GM12891 (cell line): ENCODE data around the gene STIMATE.
A peak's percentile ranks its signal among the peaks of the same experiment; 100 is the strongest.

ENCODE experiments used
- DNase-seq: peaks from one replicate; pipeline ENCODE4 v3.0.0; 2011; ENCODE audit warnings: low spot score; ENCODE audit not compliant: insufficient read length
- FAIRE-seq: peaks from 2 replicates; lab custom pipeline; 2011; peaks lifted over from hg19 to GRCh38; lab: Jason Lieb, UNC
- PAX5 ChIP-seq: IDR thresholded peaks from 2 replicates; pipeline ENCODE4 v1.6.1; 2011; ENCODE audit warnings: low read length, moderate library complexity, mild to moderate bottlenecking; ENCODE audit not compliant: insufficient read depth, severe bottlenecking
- POLR2A ChIP-seq: IDR thresholded peaks from 2 replicates; pipeline ENCODE4 v1.6.1; 2011; ENCODE audit warnings: low read depth, low read length, control low read depth
- POLR2AphosphoS5 ChIP-seq: IDR thresholded peaks from 2 replicates; pipeline ENCODE4 v1.6.1; 2011; ENCODE audit warnings: low read depth, low read length, control low read depth
- POU2F2 ChIP-seq: IDR thresholded peaks from 2 replicates; pipeline ENCODE4 v1.6.1; 2011; ENCODE audit warnings: low read depth, mild to moderate bottlenecking, control low read depth, low read length, moderate library complexity
- SPI1 ChIP-seq: IDR thresholded peaks from 2 replicates; pipeline ENCODE4 v1.6.1; 2011; ENCODE audit warnings: low read depth, low read length, control low read depth
- TAF1 ChIP-seq: IDR thresholded peaks from 2 replicates; pipeline ENCODE4 v1.6.1; 2011; ENCODE audit warnings: low read depth, low read length, control low read depth

The STIMATE gene

DNA sequence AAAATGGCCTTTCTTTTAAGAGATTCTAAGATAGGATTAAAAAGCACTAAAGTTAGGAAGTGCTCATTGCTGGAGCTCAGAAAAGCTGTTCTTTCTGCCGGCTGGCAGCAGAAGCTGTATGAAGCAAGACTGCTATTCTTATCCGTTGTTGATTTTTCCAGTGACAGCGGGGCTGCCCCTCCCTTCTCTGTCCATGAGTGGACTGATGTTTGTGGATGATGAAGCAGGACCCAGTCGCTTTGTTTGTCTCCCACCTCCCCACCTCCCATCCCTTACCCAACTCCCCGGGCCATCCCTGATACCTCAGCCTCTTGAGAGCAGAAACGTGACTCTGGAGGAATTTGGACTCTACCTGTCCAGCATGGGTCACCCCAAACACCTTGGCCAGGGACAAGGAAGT is 52.2 kb downstream of the STIMATE start:
- no peak for DNase-seq
- no peak for TF ChIP-seq POU2F2
- TF ChIP-seq POLR2AphosphoS5, result no peak
- TF ChIP-seq PAX5, result no peak
- no peak for TF ChIP-seq POLR2A
- no peak for TF ChIP-seq SPI1
- TF ChIP-seq TAF1, result no peak
- no peak for FAIRE-seq

DNA sequence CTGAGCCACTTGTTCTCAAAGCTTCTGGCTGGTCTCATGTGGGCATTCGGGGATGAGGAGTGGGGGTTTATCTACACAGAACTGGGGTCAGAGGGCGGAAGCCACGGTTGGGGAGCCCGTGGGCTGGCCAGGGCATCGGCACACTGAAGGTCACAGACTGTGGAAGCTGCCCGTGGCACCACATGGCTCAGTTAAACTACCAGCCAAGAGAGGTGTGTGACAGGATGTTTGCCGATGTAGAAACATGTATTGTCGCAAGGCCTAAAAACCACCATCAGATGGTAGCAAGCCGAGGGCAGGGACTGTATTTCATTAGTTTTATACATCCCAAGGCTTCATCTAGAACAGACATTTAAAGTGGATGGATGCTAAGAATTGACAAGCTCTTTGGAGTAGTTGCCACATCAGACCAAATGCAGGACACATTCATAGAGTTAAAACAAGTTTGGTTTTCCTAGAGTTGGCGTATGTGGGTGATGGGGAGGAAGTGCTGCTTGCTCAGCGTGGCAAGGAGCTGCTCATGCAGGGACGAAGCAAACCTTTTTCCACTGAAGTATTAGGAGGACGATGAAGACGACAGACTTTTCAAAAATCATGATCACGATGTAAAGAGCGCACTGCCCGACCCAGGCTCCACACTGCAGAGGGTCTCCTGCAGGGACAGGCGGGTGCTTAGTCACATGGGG is 52.9 kb downstream of the STIMATE start:
- DNase-seq (no peak), FAIRE-seq (no peak)
- TF ChIP-seq SPI1, result no peak
- no peak for TF ChIP-seq TAF1
- TF ChIP-seq POLR2AphosphoS5, result no peak
- TF ChIP-seq POLR2A, result no peak
- TF ChIP-seq PAX5, result no peak
- no peak for TF ChIP-seq POU2F2

DNA sequence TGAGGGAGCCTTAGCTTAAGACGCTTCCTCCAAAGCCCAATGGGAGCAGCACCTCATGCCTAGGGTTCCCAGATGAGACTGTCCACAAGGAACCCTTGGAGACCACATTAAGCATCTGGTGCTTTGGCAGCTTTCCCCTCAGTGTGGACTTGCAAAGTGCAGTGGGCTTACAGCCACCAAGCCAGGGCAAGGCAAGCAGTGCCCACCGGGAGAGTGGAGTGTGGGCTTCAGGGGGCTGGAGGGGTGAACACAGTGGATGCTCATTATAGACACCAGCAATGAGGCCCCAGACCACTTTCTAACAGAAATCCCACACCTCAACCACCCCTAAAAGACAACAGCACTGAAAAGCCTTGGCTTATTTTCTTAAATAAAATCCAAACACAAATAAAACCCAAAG is 53.5 kb downstream of the STIMATE start:
- no peak for DNase-seq
- FAIRE-seq, result no peak
- no peak for TF ChIP-seq SPI1
- no peak for TF ChIP-seq POLR2AphosphoS5
- no peak for TF ChIP-seq TAF1
- no peak for TF ChIP-seq PAX5
- no peak for TF ChIP-seq POLR2A
- no peak for TF ChIP-seq POU2F2

DNA sequence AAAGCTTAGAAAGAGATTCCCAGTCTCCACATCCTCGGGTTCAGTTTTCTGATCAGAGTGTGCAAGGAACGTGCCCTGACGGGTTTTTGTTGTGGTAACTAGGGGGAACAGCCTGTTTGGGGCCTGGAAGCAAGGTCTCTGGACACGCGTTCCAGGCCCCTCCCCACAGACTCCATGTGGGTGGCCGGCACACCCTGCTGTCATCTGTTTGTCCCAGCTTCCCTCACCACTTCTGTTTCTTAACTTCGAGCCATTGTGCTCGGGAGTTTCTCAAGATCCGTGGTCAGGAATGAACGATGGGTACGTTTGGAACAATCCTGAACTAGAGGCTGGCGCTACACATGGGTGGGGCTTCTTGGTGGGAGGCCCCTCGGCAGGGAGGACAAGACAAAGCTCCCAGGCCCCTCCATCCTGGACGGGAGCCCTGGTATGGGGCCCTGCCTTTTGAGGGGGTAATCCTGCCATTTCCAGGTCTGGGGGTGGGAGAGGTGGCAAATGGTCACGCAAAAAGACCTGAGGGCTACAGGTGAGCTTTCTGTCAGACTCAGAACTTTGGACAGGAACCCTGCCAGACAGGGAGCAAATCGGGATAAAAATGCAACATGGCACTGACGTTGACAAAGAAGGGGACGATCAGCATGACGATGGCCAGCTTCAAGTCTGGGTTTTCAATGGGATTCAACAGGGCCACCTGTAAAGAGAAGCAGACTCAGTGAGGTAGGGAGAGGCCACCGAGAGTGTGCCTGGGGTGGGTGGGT is 54.1 kb downstream of the STIMATE start:
- FAIRE-seq, result no peak
- DNase-seq, result no peak
- TF ChIP-seq POU2F2 (no peak), POLR2AphosphoS5 (no peak), SPI1 (no peak), PAX5 (no peak), TAF1 (no peak), POLR2A (no peak)

DNA sequence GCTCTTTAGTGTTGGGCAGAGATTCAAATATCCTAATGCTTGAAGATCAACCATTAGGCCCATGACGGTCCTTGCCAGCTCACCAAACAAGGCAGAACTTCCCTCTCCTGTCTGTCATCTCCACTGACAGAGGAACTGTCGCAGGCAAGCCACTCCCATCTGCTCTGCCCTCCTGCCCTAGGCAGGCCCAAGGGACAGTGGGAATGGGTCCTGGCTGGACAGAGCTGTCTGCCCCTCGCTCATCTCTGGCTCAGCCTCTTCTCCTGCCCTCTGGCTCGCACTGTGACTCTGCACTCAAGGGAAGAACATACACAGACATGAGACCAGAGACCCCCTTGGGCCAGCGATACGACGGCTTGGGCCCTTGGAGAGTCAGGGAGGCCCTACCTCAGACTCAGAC is 54.9 kb downstream of the STIMATE start:
- FAIRE-seq, result no peak
- no peak for DNase-seq
- TF ChIP-seq POLR2AphosphoS5 (no peak), SPI1 (no peak), TAF1 (no peak), POLR2A (no peak), PAX5 (no peak), POU2F2 (no peak)

DNA sequence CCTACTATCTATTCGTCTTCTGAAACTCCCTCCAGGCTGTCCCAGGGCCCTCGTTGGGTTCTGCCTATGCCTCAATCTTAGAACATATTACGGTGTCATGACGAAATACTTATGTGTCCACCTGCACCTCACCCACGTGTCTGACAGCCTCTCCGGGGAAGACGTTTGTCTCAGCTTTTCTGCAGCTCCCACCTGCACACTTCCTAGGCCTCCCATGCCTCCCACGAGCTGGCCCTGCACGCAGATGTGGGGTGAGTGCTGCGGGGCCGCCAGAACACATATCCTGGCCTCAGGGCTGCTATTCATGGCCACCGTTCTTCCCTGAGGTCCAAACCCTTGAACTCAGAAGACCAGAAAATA is 55.4 kb downstream of the STIMATE start:
- DNase-seq (no peak), FAIRE-seq (no peak)
- no peak for TF ChIP-seq SPI1
- no peak for TF ChIP-seq POLR2A
- no peak for TF ChIP-seq PAX5
- no peak for TF ChIP-seq POLR2AphosphoS5
- TF ChIP-seq POU2F2, result no peak

DNA sequence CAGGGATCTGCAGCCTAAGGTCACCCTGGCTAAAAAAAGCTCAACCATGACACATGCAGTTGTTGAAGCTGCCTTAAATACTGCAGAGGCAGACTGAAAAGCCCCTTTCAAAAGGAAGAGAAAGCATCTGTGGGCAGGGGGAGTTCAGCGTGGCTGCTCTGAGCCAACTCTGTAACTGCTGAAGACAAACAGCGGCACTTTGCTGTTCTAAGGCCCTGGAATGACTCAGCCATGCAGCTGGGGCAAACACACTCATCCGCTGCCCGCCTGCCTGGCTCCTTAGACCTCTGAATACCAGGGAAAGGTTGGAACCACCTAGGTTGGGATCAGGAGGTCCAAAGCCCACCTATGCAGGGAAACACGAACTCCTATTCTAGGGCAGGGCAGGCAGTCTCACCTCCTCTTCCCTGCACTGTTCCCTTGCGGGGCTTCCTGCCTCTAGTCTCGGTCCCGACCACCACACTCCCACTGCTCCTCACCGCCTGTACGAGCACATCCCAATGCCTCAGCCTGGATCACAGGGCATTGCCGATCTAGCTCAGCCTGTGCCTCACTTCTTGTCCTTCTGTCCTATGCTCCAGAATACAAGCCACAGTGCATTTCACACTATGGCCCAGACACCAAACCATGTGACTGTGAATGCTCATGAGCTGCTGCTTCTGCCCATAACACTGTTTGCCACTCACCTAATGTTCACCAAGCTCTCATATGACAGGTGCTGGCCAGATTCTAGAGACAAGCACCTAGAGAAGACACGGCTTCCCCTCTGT is 56.0 kb downstream of the STIMATE start:
- TF ChIP-seq SPI1 (0 out of 2 replicates have a peak, but pooled peaks have one; percentile 17), POLR2AphosphoS5 (no peak), POU2F2 (no peak), PAX5 (no peak), TAF1 (no peak), POLR2A (no peak)
- FAIRE-seq (peak; percentile 23), DNase-seq (no peak)

DNA sequence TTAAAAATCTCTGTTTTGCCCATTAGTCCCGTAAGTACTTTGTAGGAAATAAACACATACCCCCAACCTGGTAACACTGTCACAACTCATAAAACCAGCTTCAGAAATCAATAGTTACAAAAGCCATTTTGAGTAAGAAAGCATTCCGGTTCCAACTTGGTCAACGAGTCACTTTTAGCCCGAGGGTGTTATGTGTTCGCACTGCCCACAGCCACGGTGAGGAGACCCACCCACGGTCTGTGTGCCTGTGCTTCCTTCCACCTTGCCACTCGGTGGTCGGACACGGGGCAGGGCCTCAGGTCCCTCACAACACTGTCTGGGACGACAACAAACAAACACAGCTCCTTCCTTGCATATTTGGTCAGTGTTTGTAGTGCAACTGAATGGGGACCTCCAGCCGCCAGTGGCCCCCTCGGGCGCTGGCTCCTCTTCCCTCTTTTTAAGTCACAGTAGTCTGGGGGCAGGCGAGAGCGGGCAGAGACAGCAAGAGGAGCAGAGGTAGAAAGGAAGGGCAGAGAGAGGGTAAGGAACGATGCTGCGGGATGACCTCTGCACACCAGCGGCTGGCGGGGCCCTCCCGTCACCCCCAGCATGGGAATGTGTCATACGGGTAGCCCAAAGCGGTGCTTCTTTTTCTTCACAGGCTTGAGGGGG is 57.3 kb downstream of the STIMATE start:
- TF ChIP-seq SPI1 (no peak), POLR2AphosphoS5 (no peak), POU2F2 (no peak), PAX5 (no peak), TAF1 (no peak), POLR2A (no peak)
- FAIRE-seq, result no peak
- DNase-seq, result no peak

DNA sequence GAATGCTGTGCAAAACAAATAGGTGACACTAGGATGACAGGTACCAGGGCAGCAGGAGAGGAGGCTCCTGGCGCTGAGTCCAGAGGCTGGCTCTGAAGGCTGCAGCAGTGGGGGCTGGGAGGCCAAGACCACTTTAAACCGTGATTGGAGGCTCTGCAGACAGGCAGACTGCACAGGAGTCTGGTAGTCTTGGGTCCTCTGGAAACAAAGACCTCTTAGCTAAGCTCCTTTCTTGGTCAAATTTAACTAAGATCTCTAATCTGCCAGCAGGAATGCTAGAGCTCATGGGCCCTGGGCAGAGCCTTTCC is 58.1 kb downstream of the STIMATE start:
- DNase-seq (no peak), FAIRE-seq (no peak)
- no peak for TF ChIP-seq PAX5
- TF ChIP-seq POU2F2, result no peak
- no peak for TF ChIP-seq POLR2A
- TF ChIP-seq TAF1, result no peak
- TF ChIP-seq SPI1, result no peak
- no peak for TF ChIP-seq POLR2AphosphoS5
